ENCODE data around the gene ZBTB7C. TPM values are rescaled to one million over a fixed set of nuclear protein-coding genes. Genes with fewer than 3 reads are reported as not detected.

The ZBTB7C gene
- total and polyA plus RNA-seq, 2 of the 4 experiments (the other 2 are of a cell fraction) = not detected

- no peak overlapping the region for H3K23ac ChIP-seq (ENCODE audit: low read depth, low read length)
- no peak overlapping the region for H2BK20ac ChIP-seq (ENCODE audit: low read depth, low read length)
- H4K20me1 ChIP-seq (ENCODE audit: insufficient read depth, low read length) = no peaks in the 10 kb centered on the region
- H3K4me3 ChIP-seq (ENCODE audit: insufficient read depth, low read depth, low read length) = no peak overlapping the region
- no peak overlapping the region for H3K18ac ChIP-seq (ENCODE audit: low read depth, low read length)
- TF ChIP-seq MAFK (IDR thresholded peaks at IDR 0.05; ENCODE audit: low read depth, low read length) = no peak
- TF ChIP-seq RCOR1 (IDR thresholded peaks at IDR 0.05; ENCODE audit: insufficient replicate concordance, low read length) = no peak
- no peak for TF ChIP-seq MXI1 (IDR thresholded peaks at IDR 0.05; ENCODE audit: borderline replicate concordance, low read depth, low read length)
- H2BK120ac ChIP-seq (ENCODE audit: low read depth, low read length) = no peak overlapping the region
- H4K91ac ChIP-seq (ENCODE audit: insufficient read depth, low read depth, low read length) = no peak overlapping the region
- ChIA-PET CTCF (no interaction called here), POLR2A (ENCODE audit: unreplicated experiment) (no interaction called here)
- no peak overlapping the region for H3K9ac ChIP-seq (ENCODE audit: low read depth, low read length)
- H2AK9ac ChIP-seq (replicated peaks; ENCODE audit: low read depth, low read length, poor library complexity) = no peak overlapping the region
- no peak overlapping the region for H4K8ac ChIP-seq (ENCODE audit: low read depth in 2 of 2, low read length in 2 of 2)
- in situ Hi-C loops (cut with MboI; ENCODE audit: low sequenced_read_pairs) = no loop called here
- H3K9me3 ChIP-seq (ENCODE audit: control insufficient read depth, insufficient read depth, low read length) = no peaks in the 10 kb centered on the region
- no peaks in the 10 kb centered on the region for H3K4me1 ChIP-seq (ENCODE audit: control insufficient read depth, insufficient read depth, low read length)
- dilution Hi-C loops (cut with HindIII; ENCODE audit: low sequenced_read_pairs, unreplicated experiment) = no loop called here
- H3K27ac ChIP-seq (ENCODE audit: insufficient read depth, low read length) = no peak overlapping the region
- no peaks in the 10 kb centered on the region for H3K36me3 ChIP-seq (ENCODE audit: control insufficient read depth, insufficient read depth, low read length)
- no peak overlapping the region for H2AFZ ChIP-seq (replicated peaks; ENCODE audit: low read length, poor library complexity)
- no peak overlapping the region for H3K4ac ChIP-seq (ENCODE audit: low read depth, low read length)
- no peak overlapping the region for H3K14ac ChIP-seq (replicated peaks; ENCODE audit: low read depth, low read length)
- H2AK5ac ChIP-seq (ENCODE audit: low read depth, low read length) = no peak overlapping the region
- H3K79me1 ChIP-seq (ENCODE audit: low read depth in 1 of 2, low read length in 2 of 2) = no peaks in the 10 kb centered on the region
- WGBS, 2 experiments (ENCODE audit: extremely low coverage in 2 of 2, insufficient read length in 1 of 2) = no CpG with 5 or more reads among the region's 5 CpGs
- no peak overlapping the region for H3K4me2 ChIP-seq (ENCODE audit: low read depth, low read length)
- intact Hi-C loops (cut with micrococcal nuclease) = no loop called here
- ATAC-seq (ENCODE audit: low read depth) (no peak), DNase-seq (no peak)
- no peaks in the 10 kb centered on the region for H3K9me1 ChIP-seq (ENCODE audit: insufficient read depth, low read length)
- no TSS peak for BruUV-seq (replicated peaks)
- H3K56ac ChIP-seq (ENCODE audit: extremely low read depth, insufficient read depth, low read length) = no peak overlapping the region
- H4K5ac ChIP-seq (ENCODE audit: low read depth, low read length) = no peak overlapping the region
- H2BK5ac ChIP-seq (ENCODE audit: low read depth, low read length, poor library complexity, severe bottlenecking) = no peak overlapping the region
- H3K27me3 ChIP-seq (ENCODE audit: control insufficient read depth, insufficient read depth, low read length) = peaks cover 3% of the 10 kb centered on the region
- no peak overlapping the region for H2BK15ac ChIP-seq (ENCODE audit: low read depth, low read length)
These were observed 290.0 kb downstream of the ZBTB7C start for GRCh38 chr18:48119204-48119603.
